Keratinocyte (primary cell): ENCODE data around the gene VNN1. TPM values are rescaled to one million over a fixed set of nuclear protein-coding genes. Genes with fewer than 3 reads are reported as not detected.

Experiments
- DNase-seq: peaks from one replicate; pipeline ENCODE4 v3.0.0-alpha.2; 2011; ENCODE audit warnings: low read depth, missing footprints, low spot score
- FAIRE-seq: peaks from 2 replicates; lab custom pipeline; 2011; peaks lifted over from hg19 to GRCh38; lab: Jason Lieb, UNC
- H2AFZ ChIP-seq: 2 replicates; pipeline ENCODE4 v1.6.0; 2012; ENCODE audit warnings: low read length, control low read depth, inconsistent platforms; ENCODE audit not compliant: control insufficient read depth
- H3K27ac ChIP-seq: 2 replicates; pipeline ENCODE4 v1.5.1; 2011; ENCODE audit warnings: low read length; ENCODE audit not compliant: control insufficient read depth, insufficient read depth
- H3K27me3 ChIP-seq: 3 replicates; pipeline ENCODE4 v1.6.0; 2011; ENCODE audit warnings: low read length; ENCODE audit not compliant: control insufficient read depth, insufficient read depth; ENCODE audit errors: extremely low read depth
- H3K36me3 ChIP-seq, 2 experiments: 2 replicates in 1 of 2; 3 replicates in 1 of 2; pipeline ENCODE4 v1.5.1; 2011; ENCODE audit warnings: low read length in 2 of 2, mild to moderate bottlenecking in 1 of 2; ENCODE audit not compliant: control insufficient read depth in 2 of 2, insufficient read depth in 2 of 2; ENCODE audit errors: extremely low read depth in 1 of 2
- H3K4me1 ChIP-seq: 3 replicates; pipeline ENCODE4 v1.5.1; 2011; ENCODE audit warnings: low read length; ENCODE audit not compliant: control insufficient read depth, insufficient read depth; ENCODE audit errors: extremely low read depth
- H3K4me2 ChIP-seq: 3 replicates; pipeline ENCODE4 v1.6.0; 2011; ENCODE audit warnings: low read depth, low read length; ENCODE audit not compliant: control insufficient read depth, insufficient read depth; ENCODE audit errors: extremely low read depth
- H3K4me3 ChIP-seq, 3 experiments: fragments of 200-600 bp in 1 of 3; sonication (generic) in 1 of 3; 2 replicates in 2 of 3; 3 replicates in 1 of 3; pipeline ENCODE4 v1.5.1; 2011 to 2016; ENCODE audit warnings: low read length in 3 of 3, mild to moderate bottlenecking in 3 of 3, control low read depth in 2 of 3, inconsistent platforms in 1 of 3, low read depth in 1 of 3, mixed read lengths in 1 of 3, mixed run types in 1 of 3, moderate library complexity in 1 of 3; ENCODE audit not compliant: control insufficient read depth in 2 of 3, insufficient read depth in 2 of 3; ENCODE audit errors: extremely low read depth in 1 of 3
- H3K79me2 ChIP-seq: 2 replicates; pipeline ENCODE4 v1.6.0; 2012; ENCODE audit warnings: low read length; ENCODE audit not compliant: control insufficient read depth, insufficient read depth
- H3K9ac ChIP-seq: 3 replicates; pipeline ENCODE4 v1.6.0; 2011; ENCODE audit warnings: low read length; ENCODE audit not compliant: control insufficient read depth, insufficient read depth; ENCODE audit errors: extremely low read depth
- H3K9me1 ChIP-seq: 3 replicates; pipeline ENCODE4 v1.6.0; 2011; ENCODE audit warnings: low read length; ENCODE audit not compliant: control insufficient read depth, insufficient read depth; ENCODE audit errors: extremely low read depth
- H3K9me3 ChIP-seq: 2 replicates; pipeline ENCODE4 v1.5.1; 2012; ENCODE audit warnings: low read depth, low read length; ENCODE audit not compliant: control insufficient read depth
- H4K20me1 ChIP-seq: 3 replicates; pipeline ENCODE4 v1.6.0; 2011; ENCODE audit warnings: low read length; ENCODE audit not compliant: control insufficient read depth, insufficient read depth; ENCODE audit errors: extremely low read depth
- CTCF ChIP-seq, 3 experiments: IDR thresholded peaks in 1 of 3; conservative IDR thresholded peaks in 1 of 3; optimal IDR thresholded peaks in 1 of 3; 2 replicates in 2 of 3; 3 replicates in 1 of 3; pipeline versions ENCODE3 to v1.5.1; 2011; ENCODE audit warnings: low read length in 3 of 3, mild to moderate bottlenecking in 3 of 3, moderate library complexity in 2 of 3, control low read depth in 1 of 3, inconsistent platforms in 1 of 3; ENCODE audit not compliant: insufficient read depth in 2 of 3; ENCODE audit errors: extremely low read depth in 1 of 3
- EZH2 ChIP-seq: IDR thresholded peaks from one replicate; pipeline ENCODE4 v1.6.1; 2012; ENCODE audit warnings: inconsistent platforms, mild to moderate bottlenecking, low read length, moderate library complexity
- dilution Hi-C: fragments of 300-500 bp; cut with MboI; formaldehyde crosslinking; loops from one replicate; pipeline ENCODE4 v1.7.0; 2020; ENCODE audit warnings: low sequenced_read_pairs; ENCODE audit not compliant: extremely low pct_ligation_motif_present
- polyA plus RNA-seq, 5 experiments: library from polyadenylated mRNA; depleted of rRNA in 3 of 5; stranded (reverse) in 3 of 5; stranded (forward) in 1 of 5; unstranded in 1 of 5; fragments of >200 nt; gene quantifications; 1 replicate in 1 of 5; 2 replicates in 3 of 5; 3 replicates in 1 of 5; pipeline versions ENCODE4 v1.2.1 to v1.2.3, GENCODE V29; 2011 to 2012; ENCODE audit warnings: missing spikeins in 2 of 5, low read depth in 1 of 5, low replicate concordance in 1 of 5

VNN1 gene
- polyA plus RNA-seq, 1 donor (not counting 4 experiments of a cell fraction or from before 2014, with no cell fraction given): 3.3 TPM

- no peak overlapping the region for H3K4me2 ChIP-seq
- DNase-seq (peak; percentile 23), FAIRE-seq (no peak)
- no peaks in the 10 kb centered on the region for H3K27me3 ChIP-seq
- H3K9me3 ChIP-seq: no peaks in the 10 kb centered on the region
- H2AFZ ChIP-seq: no peak overlapping the region
- no peak overlapping the region for H3K9ac ChIP-seq
- H3K4me1 ChIP-seq: peaks cover 3% of the 10 kb centered on the region
- dilution Hi-C loops: no loop called here
- H3K36me3 ChIP-seq: no peaks in the 10 kb centered on the region
- TF ChIP-seq EZH2: no peak
- no peak for TF ChIP-seq CTCF (optimal IDR thresholded peaks at IDR 0.05 in 1 of 3, IDR thresholded peaks at IDR 0.05 in 1 of 3, conservative IDR thresholded peaks at IDR 0.05 in 1 of 3; ENCODE audit: extremely low read depth in 1 of 3, insufficient read depth in 2 of 3, low read length in 3 of 3)
- H3K27ac ChIP-seq: no peak overlapping the region
- H3K79me2 ChIP-seq: no peaks in the 10 kb centered on the region
- no peaks in the 10 kb centered on the region for H3K9me1 ChIP-seq
- no peaks in the 10 kb centered on the region for H4K20me1 ChIP-seq
- H3K4me3 ChIP-seq: no peak overlapping the region
Observed at GRCh38 chr6:132712366-132712765, 1.5 kb downstream of the VNN1 start.

GRCh38 chr6:132708771-132709170, 5.1 kb downstream of the VNN1 start:
- no peak for DNase-seq
- no peak overlapping the region for H3K4me3 ChIP-seq
- TF ChIP-seq EZH2 (no peak), CTCF (optimal IDR thresholded peaks at IDR 0.05 in 1 of 3, IDR thresholded peaks at IDR 0.05 in 1 of 3, conservative IDR thresholded peaks at IDR 0.05 in 1 of 3; ENCODE audit: extremely low read depth in 1 of 3, insufficient read depth in 2 of 3, low read length in 3 of 3) (no peak)
- no peak for FAIRE-seq
- no peak overlapping the region for H3K4me2 ChIP-seq
- no peak overlapping the region for H2AFZ ChIP-seq
- H3K9me1 ChIP-seq: no peaks in the 10 kb centered on the region
- no peaks in the 10 kb centered on the region for H3K9me3 ChIP-seq
- peaks cover 3% of the 10 kb centered on the region for H3K4me1 ChIP-seq
- dilution Hi-C loops: no loop called here
- H3K79me2 ChIP-seq: no peaks in the 10 kb centered on the region
- H3K36me3 ChIP-seq: no peaks in the 10 kb centered on the region
- no peaks in the 10 kb centered on the region for H4K20me1 ChIP-seq
- no peak overlapping the region for H3K27ac ChIP-seq
- no peak overlapping the region for H3K9ac ChIP-seq
- no peaks in the 10 kb centered on the region for H3K27me3 ChIP-seq
